Activated gamma-delta T cell (primary cell): ENCODE measurements around the gene TECR.
A peak's percentile ranks its signal among the peaks of the same experiment; 100 is the strongest.
"Not testable (repeated sequence)": the region's sequence is repeated elsewhere in the genome, so short reads cannot be mapped to it uniquely, and the experiment has no call there.

Source experiments
- DNase-seq: peaks from one replicate; lab custom pipeline; 2025; lab: John Stamatoyannopoulos, UW
- total RNA-seq, 2 donors: gene quantifications; one replicate each; lab custom pipeline; 2026; lab: John Stamatoyannopoulos, UW

The TECR gene, protein sequence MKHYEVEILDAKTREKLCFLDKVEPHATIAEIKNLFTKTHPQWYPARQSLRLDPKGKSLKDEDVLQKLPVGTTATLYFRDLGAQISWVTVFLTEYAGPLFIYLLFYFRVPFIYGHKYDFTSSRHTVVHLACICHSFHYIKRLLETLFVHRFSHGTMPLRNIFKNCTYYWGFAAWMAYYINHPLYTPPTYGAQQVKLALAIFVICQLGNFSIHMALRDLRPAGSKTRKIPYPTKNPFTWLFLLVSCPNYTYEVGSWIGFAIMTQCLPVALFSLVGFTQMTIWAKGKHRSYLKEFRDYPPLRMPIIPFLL
- 36.6 to 37.1 reads per million in 2 donors for total RNA-seq

DNA sequence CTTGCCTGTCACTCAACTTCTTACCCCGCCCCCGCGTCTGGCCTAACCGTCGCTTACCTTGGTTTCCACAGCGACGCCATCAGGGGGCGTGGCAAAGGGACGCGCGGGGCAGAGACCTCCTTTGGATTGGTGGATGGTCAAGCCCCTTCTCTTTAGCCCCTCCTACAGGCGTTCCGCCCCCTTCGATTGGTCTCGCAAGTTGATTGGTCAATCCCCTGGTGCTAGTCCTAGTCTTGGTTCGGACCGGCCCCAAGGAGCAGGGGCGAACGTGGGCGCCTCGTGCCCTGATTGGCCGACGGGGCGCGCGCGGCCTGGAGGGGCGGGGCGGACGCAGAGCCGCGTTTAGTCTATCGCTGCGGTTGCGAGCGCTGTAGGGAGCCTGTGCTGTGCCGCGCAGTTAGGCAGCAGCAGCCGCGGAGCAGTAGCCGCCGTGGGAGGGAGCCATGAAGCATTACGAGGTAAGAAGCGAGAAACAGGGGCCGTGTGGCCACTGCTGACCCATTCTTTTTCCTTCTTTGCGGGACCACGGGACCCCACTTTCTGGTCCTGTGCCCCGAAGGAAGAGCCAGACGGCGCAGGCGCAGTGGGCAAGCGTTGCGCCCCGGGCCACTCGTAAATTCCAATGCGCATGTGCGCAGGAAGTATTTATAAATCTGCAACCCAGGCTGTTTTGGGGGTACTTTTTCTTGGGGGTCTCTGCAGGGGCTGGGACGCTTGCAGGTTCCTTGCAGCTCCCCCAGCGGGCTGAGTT lies at the start of gene TECR:
Gene TECR (plus strand): TSS at position 341 of the 751 bp plus-strand sequence. CDS start 103 bp downstream, at position 444.
- DNase-seq: peak; percentile 97

GRCh38 chr19:14479975-14480699 lies 49.3 kb upstream of the TECR start:
- peak; percentile 48 for DNase-seq

DNA sequence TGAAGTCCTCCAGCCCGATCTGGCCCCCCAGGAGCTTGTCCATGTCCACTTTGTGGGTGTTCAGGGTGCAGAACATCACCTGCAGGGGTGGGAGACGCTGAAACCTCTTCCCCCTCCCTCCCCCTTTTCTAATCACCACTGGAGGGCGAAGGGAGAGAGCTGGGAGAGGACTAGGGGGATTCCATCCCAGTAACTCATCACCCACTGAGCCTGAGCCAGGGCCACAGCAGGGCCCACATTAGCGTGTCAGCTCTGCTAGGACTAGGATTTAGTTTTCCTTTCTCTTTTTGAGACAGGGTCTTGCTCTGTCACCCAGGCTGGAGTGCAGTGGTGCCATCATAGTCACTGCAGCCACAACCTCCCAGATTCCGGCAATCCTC lies 48.7 kb upstream of the TECR start:
- DNase-seq: no peak

DNA sequence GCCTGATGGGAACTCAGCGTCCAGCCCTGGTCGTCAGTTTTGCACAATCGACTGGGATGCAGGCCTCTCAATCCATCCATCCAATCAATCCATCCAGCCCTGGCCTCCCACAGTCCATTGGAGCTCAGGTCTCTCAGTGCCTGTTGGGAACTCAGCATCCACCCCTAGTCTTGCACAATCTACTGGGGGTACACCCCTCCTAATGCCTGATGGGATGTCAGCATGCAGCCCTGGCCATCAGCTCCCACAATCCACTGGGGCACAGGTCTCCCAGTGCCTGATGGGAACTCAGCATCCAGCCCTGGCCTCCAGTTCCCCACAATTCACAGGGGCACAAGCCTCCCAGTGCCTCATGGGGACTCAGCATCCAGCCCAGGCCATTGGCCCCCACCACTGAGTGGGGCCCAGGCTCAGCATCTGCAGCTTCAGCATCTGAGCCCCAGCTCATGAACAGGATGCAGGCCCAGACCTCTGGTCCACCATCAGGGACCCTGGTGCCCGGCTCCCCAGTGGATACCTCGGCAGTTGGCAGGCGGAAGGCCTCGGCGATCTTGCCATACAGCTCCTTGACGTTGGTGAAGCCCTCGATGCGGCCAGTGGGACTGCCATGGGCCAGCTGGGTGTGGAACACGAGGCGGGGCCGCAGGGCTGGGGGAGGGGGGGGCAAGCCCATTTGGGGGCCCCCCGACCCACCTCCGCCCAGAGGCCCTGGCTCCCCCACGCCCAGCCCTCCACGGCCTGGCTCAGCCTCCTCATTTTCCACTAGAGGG lies 47.0 kb upstream of the TECR start:
- DNase-seq: no peak

DNA sequence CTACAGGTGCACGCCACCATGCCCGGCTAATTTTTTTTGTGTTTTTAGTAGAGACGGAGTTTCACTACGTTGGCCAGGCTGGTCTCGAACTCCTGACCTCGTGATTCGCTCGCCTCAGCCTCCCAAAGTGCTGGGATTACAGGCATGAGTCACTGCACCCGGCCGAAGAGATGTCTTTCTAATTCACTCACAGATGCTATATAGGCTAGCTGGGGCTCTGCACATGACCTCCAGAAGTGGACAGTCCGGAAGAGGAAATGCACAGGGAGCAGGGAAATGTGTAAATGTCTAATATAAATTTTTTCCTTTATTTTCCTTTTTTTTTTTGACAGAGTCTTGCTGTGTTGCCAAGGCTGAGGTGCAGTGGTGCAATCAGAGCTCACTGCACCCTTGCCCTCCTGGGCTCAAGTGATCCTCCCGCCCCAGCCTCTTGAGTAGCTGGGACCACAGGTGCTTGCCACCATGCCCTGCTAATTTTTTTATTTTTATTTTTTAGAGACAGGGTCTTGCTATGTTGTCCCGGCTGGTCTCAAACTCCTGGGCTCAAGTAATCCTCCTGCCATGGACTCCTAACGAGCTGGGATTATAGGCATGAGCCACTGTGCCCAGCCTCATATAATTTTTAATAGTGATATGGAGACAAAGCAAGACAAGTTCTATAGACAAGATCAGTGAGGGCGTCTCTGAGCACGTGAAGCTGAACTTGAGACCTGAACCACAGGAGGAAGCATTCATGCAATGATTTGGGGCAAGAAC lies 41.8 kb upstream of the TECR start:
- DNase-seq: no peak

DNA sequence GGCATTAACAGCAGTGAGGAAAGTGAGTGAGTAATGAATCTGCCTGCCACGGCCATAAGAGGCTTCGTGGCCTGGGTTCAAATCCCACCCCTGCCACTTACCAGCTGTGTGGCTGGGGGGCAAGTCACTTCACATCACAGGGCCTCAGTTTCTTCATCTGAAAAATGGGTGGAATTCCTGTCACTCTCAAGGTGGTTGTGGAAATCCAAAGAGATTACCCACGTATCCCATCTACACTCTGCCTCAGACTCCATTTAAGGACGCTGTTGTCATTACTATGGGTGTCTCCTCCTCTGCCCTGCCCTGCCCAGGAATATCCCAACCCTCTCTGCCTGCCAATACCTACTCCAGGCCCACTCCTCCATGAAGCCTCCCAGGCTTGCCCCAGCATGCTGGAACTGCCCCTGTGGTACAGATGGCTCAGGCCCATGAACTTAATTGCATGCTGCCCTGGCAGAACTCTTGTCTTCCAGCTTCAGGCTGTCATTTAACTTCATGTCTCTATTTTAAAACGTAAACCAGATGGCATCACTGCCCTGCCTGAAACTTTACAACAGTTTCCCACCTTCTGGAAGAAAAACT lies 36.5 kb upstream of the TECR start:
- no peak for DNase-seq

GRCh38 chr19:14494411-14494810 lies 35.0 kb upstream of the TECR start:
- DNase-seq: no peak

DNA sequence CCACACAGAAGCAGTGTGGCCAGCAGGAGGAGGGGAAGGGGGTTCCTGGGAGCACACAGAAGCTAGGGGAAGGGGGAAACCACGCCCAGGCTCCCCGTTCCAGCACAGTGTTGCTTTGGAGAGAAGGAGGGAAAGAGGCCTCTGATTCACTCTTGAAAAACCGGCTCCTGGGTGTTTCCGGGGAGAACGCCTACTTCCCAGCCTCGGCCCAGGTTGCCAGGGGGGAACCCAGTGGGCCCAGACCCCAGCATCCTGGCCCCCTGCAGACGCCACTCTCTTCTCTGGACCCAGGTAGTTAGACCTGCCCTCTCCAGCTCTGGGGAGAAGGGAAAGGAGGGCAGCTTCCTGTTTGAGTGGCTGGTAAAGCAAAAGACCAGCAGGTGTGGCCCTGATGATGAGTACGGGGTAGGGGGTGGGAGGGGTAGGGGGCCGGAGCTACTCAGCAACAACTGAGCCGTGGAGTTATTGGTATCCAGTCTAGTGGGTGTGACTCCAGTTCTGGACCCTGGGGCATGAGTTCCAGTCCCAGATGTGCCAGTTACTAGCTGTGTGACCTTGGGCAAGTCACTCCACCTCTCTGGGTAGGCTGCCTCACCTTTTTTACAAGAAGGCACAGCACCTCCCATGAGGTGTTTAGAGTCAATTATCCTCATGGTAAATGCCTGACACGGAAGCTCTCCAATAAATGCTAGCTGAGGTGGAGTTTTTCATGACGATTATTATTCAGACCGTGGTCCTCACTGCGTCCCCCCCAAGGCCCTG lies 34.3 kb upstream of the TECR start:
- DNase-seq: no peak

DNA sequence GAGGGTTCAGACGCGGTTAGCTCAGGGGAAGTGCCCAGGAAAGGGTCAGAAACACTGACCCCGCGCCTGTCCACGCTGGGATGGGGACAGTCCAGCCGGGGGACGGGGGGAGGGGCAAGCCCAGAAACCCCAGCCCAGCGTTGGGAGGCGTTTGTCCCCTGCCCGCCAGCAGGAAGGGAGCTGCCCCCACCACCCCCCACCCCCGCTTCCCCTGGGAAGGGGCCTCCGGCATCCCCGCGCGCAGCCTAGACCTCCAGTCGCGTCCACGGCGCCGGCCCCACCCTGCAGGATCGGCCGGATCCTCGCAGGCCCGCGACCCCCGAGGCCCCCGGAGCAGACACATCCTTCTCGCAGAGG lies 33.7 kb upstream of the TECR start:
- DNase-seq: no peak

- peak; percentile 73 for DNase-seq
Observed at GRCh38 chr19:14496029-14496833, 33.2 kb upstream of the TECR start, which contains the start of gene GIPC1. Gene GIPC1, minus strand, starts transcription at chr19:14496127. Its CDS starts 13,151 bp downstream, at chr19:14482976.

DNA sequence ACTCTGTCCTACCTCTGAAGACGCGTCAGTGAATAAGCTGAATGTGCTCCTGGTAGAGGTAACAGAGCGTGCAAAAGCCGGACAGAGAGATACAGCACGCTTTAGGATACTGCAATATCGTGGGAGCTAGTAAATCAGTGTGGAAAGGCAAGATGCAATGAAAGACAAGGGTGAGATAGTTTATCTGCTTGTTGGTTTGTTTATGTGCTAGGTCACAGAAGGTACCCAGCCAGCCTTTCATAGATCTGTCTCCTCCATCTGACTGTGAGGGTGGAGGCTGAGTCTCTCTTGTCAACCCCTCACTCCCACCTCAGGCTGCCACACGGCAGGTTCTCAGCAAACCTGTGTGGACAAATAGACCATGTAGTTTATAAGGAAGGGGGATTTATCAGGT lies 32.6 kb upstream of the TECR start:
- no peak for DNase-seq

- no peak for DNase-seq
Observed at GRCh38 chr19:14497228-14497921, 32.0 kb upstream of the TECR start.

DNA sequence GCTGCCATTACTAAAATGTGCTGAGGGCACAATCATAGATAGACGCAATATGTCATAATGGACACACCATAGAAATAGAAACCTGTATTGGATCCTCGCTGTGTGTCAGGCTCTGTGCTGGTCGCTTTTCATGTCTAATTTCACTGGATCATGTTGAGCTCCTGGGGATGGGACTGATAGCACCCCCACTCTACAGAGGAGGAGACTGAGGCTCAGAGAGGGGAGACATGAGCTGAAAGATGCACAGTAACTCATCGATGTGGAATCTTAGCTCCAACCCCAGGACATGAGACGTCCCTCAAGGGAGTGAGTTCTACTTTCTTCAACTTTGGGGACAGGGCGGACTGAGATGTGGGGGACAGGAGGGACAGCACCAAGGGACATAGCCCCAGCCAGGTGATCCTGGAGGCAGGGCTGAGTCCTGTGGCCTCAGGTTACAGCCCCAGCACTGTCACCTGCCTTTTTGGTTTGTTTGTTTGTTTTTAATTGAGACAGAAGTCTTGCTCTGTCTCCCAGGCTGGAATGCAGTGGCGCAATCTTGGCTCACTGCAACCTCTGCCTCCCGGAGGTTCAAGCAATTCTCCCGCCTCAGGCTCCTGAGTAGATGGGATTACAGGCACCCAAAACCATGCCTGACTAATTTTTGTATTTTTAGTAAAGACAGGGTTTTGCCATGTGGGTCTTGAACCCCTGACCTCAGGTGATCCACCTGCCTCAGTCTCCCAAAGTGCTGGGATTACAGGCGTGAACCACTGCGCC lies 26.9 kb upstream of the TECR start:
- DNase-seq: no peak

DNA sequence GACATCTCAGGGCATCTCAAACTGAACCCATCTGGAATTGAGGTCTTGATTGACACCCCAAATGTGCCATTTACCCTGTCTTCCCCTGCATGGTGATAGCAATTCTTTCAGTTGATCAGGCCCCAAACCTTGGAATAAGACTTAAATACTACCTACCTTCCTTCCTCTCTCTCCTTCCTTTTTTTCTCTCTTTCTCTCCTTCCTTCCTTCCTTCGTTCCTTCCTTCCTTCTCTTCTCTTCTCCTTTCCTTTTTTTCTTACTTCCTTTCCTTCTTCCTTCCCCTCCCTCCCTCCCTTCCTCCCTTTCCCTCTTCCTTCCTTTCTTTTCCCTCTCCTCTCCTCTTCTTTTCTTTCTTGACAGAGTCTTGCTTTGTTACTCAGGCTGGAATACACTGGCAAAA lies 26.1 kb upstream of the TECR start:
- no peak for DNase-seq

DNA sequence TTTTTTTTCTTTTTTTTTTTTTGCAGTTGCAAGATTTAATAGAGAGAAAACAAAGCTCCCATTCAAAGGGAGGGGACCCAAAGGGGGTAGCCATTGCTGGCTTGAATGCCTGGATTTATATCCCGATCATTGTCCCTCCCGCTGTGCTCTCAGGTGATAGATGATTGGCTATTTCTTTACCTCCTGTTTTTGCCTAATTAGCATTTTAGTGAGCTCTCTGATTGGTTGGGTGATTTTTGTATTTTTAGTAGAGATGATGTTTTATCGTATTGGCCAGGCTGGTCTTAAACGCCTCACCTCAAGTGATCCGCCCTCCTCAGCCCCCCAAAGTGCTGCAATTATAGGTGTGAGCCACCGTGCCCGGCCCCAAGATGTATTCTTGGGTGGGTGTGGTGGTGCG lies 24.8 kb upstream of the TECR start:
- not testable (repeated sequence) for DNase-seq

- DNase-seq: peak; percentile 39
Observed at GRCh38 chr19:14505488-14506239, 23.7 kb upstream of the TECR start.
